Endodermal cell (in vitro differentiated cells): ENCODE results near the gene SLC2A3. TPM values are rescaled to one million over a fixed set of nuclear protein-coding genes. Genes with fewer than 3 reads are reported as not detected.
"Not testable (repeated sequence)": the region's sequence is repeated elsewhere in the genome, so short reads cannot be mapped to it uniquely, and the experiment has no call there.

Source experiments
- DNase-seq: peaks from one replicate; pipeline ENCODE4 v3.0.0-alpha.2; 2017
- H3K27ac ChIP-seq: 2 replicates; pipeline ENCODE4 v1.5.1; 2013; ENCODE audit warnings: mild to moderate bottlenecking, low read depth, low read length, moderate library complexity
- H3K27me3 ChIP-seq: 2 replicates; pipeline ENCODE4 v1.6.1; 2013; ENCODE audit warnings: mild to moderate bottlenecking, low read length, moderate library complexity; ENCODE audit not compliant: insufficient read depth, control insufficient read depth, poor library complexity, severe bottlenecking
- H3K36me3 ChIP-seq: 2 replicates; pipeline ENCODE4 v1.7.0; 2013; ENCODE audit warnings: mild to moderate bottlenecking, low read length, moderate library complexity; ENCODE audit not compliant: control insufficient read depth, insufficient read depth
- H3K4me1 ChIP-seq: one replicate; pipeline ENCODE4 v1.7.0; 2013; ENCODE audit warnings: low read length; ENCODE audit not compliant: control insufficient read depth, insufficient read depth
- H3K4me3 ChIP-seq: 2 replicates; pipeline ENCODE4 v1.5.1; 2013; ENCODE audit warnings: mild to moderate bottlenecking, low read length, moderate library complexity
- H3K9ac ChIP-seq: 2 replicates; pipeline ENCODE4 v1.6.1; 2013; ENCODE audit warnings: mild to moderate bottlenecking, low read length, moderate library complexity; ENCODE audit not compliant: poor library complexity, severe bottlenecking; ENCODE audit errors: extremely low read depth
- H3K9me3 ChIP-seq: 2 replicates; pipeline ENCODE4 v1.6.1; 2013; ENCODE audit warnings: mild to moderate bottlenecking, low read length, moderate library complexity; ENCODE audit not compliant: control insufficient read depth
- H3K27ac Mint-ChIP-seq: 2 replicates; pipeline ENCODE4 v1.8.0; 2020; ENCODE audit warnings: mixed read lengths
- H3K27me3 Mint-ChIP-seq: 2 replicates; pipeline ENCODE4 v1.8.0; 2021; ENCODE audit warnings: mild to moderate bottlenecking, mixed read lengths; ENCODE audit not compliant: insufficient read depth
- H3K36me3 Mint-ChIP-seq: 2 replicates; pipeline ENCODE4 v1.8.0; 2020; ENCODE audit warnings: low read depth, mixed read lengths
- H3K4me1 Mint-ChIP-seq: 2 replicates; pipeline ENCODE4 v1.8.0; 2020; ENCODE audit warnings: mixed read lengths
- H3K4me3 Mint-ChIP-seq: 2 replicates; pipeline ENCODE4 v1.8.0; 2020; ENCODE audit warnings: mild to moderate bottlenecking, moderate library complexity, mixed read lengths
- H3K9me3 Mint-ChIP-seq: 2 replicates; pipeline ENCODE4 v1.8.0; 2020; ENCODE audit warnings: mild to moderate bottlenecking, mixed read lengths
- WGBS, 2 experiments: methylation state at CpG; one replicate each; pipeline versions ENCODE4 v1.1.5 to v1.1.7; 2013; ENCODE audit warnings: missing lambda C conversion rate in 2 of 2, mixed read lengths in 1 of 2; ENCODE audit not compliant: insufficient coverage in 1 of 2, insufficient read length in 1 of 2; 5-methylcytosine and 5-hydroxymethylcytosine counted together
- total RNA-seq, 2 donors: library from RNA; stranded (reverse); fragmentation: NEBNext Ultra II Directional in 1 of 2; extraction: Animal tissue kit (Norgen Biotek cat#: 25700) in 1 of 2; gene quantifications; 2 replicates in 1 of 2; 3 replicates in 1 of 2; pipeline ENCODE4 v1.2.1, GENCODE V29; 2021
- TF ChIP-seq, protein P1 (sequence below): fragments of 200-600 bp; sonication (generic); conservative IDR thresholded peaks from 2 replicates; pipeline ENCODE4 v1.5.0; 2021; ENCODE audit warnings: antibody characterized with exemption, mild to moderate bottlenecking

SLC2A3 gene
- total RNA-seq, 2 donors from 2014 or later = 1,330 to 2,480 TPM

DNA sequence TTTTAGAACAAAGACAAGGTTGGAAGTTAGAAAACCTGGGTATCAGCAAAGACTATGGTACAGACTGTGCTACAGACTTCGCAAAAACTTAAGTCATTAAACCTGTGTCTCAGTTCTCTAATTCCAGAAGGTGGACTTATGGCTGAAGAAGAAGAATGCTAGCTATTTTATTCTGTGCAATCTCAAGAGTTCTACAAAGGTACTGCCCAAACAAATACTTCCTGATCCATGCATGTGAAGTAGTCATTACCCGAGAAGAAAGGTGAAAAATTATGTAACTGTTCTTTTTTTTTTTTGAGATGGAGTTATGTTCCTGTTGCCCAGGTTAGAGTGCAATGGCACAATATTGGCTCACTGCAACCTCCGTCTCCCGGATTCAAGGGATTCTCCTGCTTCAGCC, 45.5 kb upstream of the SLC2A3 start:
- DNase-seq = no peak

DNA sequence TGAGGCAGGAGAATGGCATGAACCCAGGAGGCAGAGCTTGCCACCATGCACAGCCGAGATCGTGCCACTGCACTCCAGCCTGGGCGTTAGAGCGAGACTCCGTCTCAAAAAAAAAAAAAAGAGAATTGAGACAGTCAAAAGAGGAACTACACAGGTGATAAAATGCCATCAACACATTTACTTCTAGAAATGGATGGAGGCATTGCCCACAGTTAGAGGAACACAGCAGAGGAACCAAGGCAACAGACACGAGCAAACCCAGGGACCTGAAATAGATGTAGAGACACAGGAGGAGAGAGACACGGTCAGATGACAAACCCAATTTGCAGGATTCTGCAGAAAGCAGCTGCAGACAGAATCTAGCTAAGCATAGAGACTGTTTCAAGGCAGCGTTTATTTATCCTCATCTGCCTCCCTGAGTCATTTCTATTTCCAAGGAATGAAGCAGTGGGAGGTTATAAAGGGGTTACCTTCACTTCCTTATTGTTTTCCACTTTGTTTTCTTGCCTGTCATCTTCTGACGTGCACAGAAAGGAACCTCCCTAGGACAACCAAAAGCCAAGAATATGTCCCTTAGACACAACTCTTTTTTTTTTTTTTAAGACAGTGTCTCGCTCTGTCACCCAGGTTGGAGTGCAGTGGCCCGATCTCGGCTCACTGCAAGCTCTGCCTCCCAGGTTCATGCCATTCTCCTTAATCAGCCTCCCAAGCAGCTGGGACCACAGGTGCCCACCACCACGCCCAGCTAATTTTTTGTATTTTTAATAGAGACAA, 41.6 kb upstream of the SLC2A3 start:
- not testable (repeated sequence) for DNase-seq, H3K27ac Mint-ChIP-seq, H3K4me3 ChIP-seq, H3K4me1 ChIP-seq, H3K27me3 Mint-ChIP-seq, H3K36me3 Mint-ChIP-seq, H3K9me3 ChIP-seq, H3K27me3 ChIP-seq, H3K9me3 Mint-ChIP-seq, H3K4me3 Mint-ChIP-seq, H3K9ac ChIP-seq, H3K36me3 ChIP-seq
- peaks cover 23% of the 10 kb centered on the region for H3K4me1 Mint-ChIP-seq
- H3K27ac ChIP-seq = peak overlapping the region; percentile 44
- WGBS, 2 experiments = 94 to 96% methylated on average over 4 to 9 of the region's 13 CpGs

More for the DNA sequence above, 45.5 kb upstream of the SLC2A3 start:
- H3K9ac ChIP-seq = peak overlapping the region; percentile 41
- H3K36me3 Mint-ChIP-seq = peaks cover 3% of the 10 kb centered on the region
- H3K36me3 ChIP-seq = no peaks in the 10 kb centered on the region
- H3K9me3 Mint-ChIP-seq = peaks cover 2% of the 10 kb centered on the region
- no peak overlapping the region for H3K4me3 ChIP-seq
- H3K27me3 ChIP-seq = no peaks in the 10 kb centered on the region
- TF ChIP-seq, protein P1, sequence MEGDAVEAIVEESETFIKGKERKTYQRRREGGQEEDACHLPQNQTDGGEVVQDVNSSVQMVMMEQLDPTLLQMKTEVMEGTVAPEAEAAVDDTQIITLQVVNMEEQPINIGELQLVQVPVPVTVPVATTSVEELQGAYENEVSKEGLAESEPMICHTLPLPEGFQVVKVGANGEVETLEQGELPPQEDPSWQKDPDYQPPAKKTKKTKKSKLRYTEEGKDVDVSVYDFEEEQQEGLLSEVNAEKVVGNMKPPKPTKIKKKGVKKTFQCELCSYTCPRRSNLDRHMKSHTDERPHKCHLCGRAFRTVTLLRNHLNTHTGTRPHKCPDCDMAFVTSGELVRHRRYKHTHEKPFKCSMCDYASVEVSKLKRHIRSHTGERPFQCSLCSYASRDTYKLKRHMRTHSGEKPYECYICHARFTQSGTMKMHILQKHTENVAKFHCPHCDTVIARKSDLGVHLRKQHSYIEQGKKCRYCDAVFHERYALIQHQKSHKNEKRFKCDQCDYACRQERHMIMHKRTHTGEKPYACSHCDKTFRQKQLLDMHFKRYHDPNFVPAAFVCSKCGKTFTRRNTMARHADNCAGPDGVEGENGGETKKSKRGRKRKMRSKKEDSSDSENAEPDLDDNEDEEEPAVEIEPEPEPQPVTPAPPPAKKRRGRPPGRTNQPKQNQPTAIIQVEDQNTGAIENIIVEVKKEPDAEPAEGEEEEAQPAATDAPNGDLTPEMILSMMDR = peak; percentile 1
- no peak overlapping the region for H3K27ac ChIP-seq
- no peaks in the 10 kb centered on the region for H3K27me3 Mint-ChIP-seq
- H3K9me3 ChIP-seq = no peaks in the 10 kb centered on the region
- no peak overlapping the region for H3K27ac Mint-ChIP-seq
- peaks cover 29% of the 10 kb centered on the region for H3K4me1 Mint-ChIP-seq
- no peaks in the 10 kb centered on the region for H3K4me1 ChIP-seq
- WGBS, 2 experiments = 88% methylated on average over 1 to 4 of the region's 4 CpGs
- no peak overlapping the region for H3K4me3 Mint-ChIP-seq

DNA sequence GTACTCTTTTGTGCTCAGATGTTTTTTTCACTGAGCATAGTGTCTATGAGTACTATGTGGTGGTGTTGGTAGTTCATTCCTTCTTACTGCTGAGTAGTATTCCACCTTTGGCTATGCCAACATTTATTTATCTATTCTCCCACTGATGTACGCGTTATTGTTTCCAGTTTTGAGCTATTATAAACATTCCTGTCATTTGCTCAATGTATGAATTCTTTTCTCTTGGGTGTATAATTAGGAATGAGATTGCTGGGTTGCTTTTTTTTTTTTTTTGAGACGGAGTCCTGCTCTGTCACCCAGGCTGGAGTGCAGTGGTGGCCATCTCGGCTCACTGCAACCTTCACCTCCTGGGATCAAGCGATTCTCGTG, 37.5 kb upstream of the SLC2A3 start:
- no peak overlapping the region for H3K27ac Mint-ChIP-seq
- 92 to 96% methylated on average over 3 to 6 of the region's 6 CpGs for WGBS, 2 experiments
- TF ChIP-seq, protein P1 = no peak
- peaks cover 26% of the 10 kb centered on the region for H3K4me1 Mint-ChIP-seq
- Histone ChIP-seq H3K27ac (no peak overlapping the region), H3K4me3 (no peak overlapping the region), H3K9me3 (no peaks in the 10 kb centered on the region), H3K9ac (no peak overlapping the region), H3K27me3 (no peaks in the 10 kb centered on the region), H3K4me1 (no peaks in the 10 kb centered on the region), H3K36me3 (no peaks in the 10 kb centered on the region)
- H3K9me3 Mint-ChIP-seq = peaks cover 2% of the 10 kb centered on the region
- H3K36me3 Mint-ChIP-seq = peaks cover 3% of the 10 kb centered on the region
- no peak overlapping the region for H3K4me3 Mint-ChIP-seq
- DNase-seq = no peak
- H3K27me3 Mint-ChIP-seq = no peaks in the 10 kb centered on the region
